H1 (cell line): ENCODE results near the gene NBEA. TPM values are rescaled to one million over a fixed set of nuclear protein-coding genes. Genes with fewer than 3 reads are reported as not detected.
A peak's percentile ranks its signal among the peaks of the same experiment; 100 is the strongest.

ENCODE experiments used
- ASH2L ChIP-seq: fragments of 200-600, 300-600 bp; sonication (generic); IDR thresholded peaks from one replicate; pipeline ENCODE4 v1.7.1; 2017; ENCODE audit warnings: low read length
- ATF3 ChIP-seq: IDR thresholded peaks from 2 replicates; pipeline ENCODE4 v1.6.1; 2011; ENCODE audit warnings: low read depth, mild to moderate bottlenecking, low read length; ENCODE audit not compliant: insufficient read depth
- CEBPB ChIP-seq: IDR thresholded peaks from 2 replicates; pipeline ENCODE4 v1.6.1; 2012; ENCODE audit warnings: low read depth, low read length
- E2F6 ChIP-seq: IDR thresholded peaks from 2 replicates; pipeline ENCODE4 v1.6.1; 2012; ENCODE audit warnings: inconsistent platforms
- HDAC2 ChIP-seq, 2 experiments: fragments of 300-600 bp in 1 of 2; sonication (generic) in 1 of 2; IDR thresholded peaks; 2 replicates each; pipeline ENCODE4 v1.6.1; 2011 to 2012; ENCODE audit warnings: low read depth in 2 of 2, low read length in 2 of 2, mild to moderate bottlenecking in 2 of 2, moderate library complexity in 2 of 2, borderline replicate concordance in 1 of 2, inconsistent platforms in 1 of 2
- KDM4A ChIP-seq: IDR thresholded peaks from one replicate; pipeline ENCODE4 v1.7.1; 2012; ENCODE audit warnings: low read depth, mild to moderate bottlenecking, moderate library complexity, low read length, inconsistent platforms; ENCODE audit not compliant: severe bottlenecking
- MAX ChIP-seq: IDR thresholded peaks from 2 replicates; pipeline ENCODE4 v1.6.1; 2012; ENCODE audit warnings: inconsistent platforms
- PHF8 ChIP-seq: fragments of 200-600 bp; sonication (generic); conservative IDR thresholded peaks from 2 replicates; pipeline ENCODE4 v1.7.1; 2012; ENCODE audit warnings: low read depth, mild to moderate bottlenecking, inconsistent platforms, low read length, moderate library complexity
- POLR2A ChIP-seq, 2 experiments: IDR thresholded peaks; 1 replicate in 1 of 2; 2 replicates in 1 of 2; pipeline ENCODE4 v1.6.1; 2011; ENCODE audit warnings: low read depth in 2 of 2, low read length in 2 of 2, mild to moderate bottlenecking in 2 of 2; ENCODE audit errors: control extremely low read depth in 1 of 2
- POLR2AphosphoS5 ChIP-seq: IDR thresholded peaks from 2 replicates; pipeline ENCODE4 v1.6.1; 2011; ENCODE audit warnings: low read depth, low read length
- RAD21 ChIP-seq, 2 experiments: IDR thresholded peaks in 1 of 2; conservative IDR thresholded peaks in 1 of 2; 2 replicates each; pipeline ENCODE4 v1.6.1; 2011; ENCODE audit warnings: low read depth in 2 of 2, low read length in 2 of 2, improper control_type of control experiment in 1 of 2, inconsistent platforms in 1 of 2, mild to moderate bottlenecking in 1 of 2, moderate library complexity in 1 of 2
- RNF2 ChIP-seq: fragments of 200-900, 300-1000 bp; sonication (generic); IDR thresholded peaks from 2 replicates; pipeline ENCODE4 v1.7.1; 2016; ENCODE audit warnings: borderline replicate concordance, low read depth, mild to moderate bottlenecking, antibody characterized with exemption, low read length; ENCODE audit not compliant: poor library complexity, severe bottlenecking; ENCODE audit errors: missing control alignments
- SAP30 ChIP-seq: fragments of 300-600 bp; sonication (generic); IDR thresholded peaks from 2 replicates; pipeline ENCODE4 v1.7.1; 2012; ENCODE audit warnings: low read length, moderate library complexity, mild to moderate bottlenecking, inconsistent platforms; ENCODE audit not compliant: insufficient read depth, insufficient replicate concordance
- SIN3A ChIP-seq, 2 experiments: IDR thresholded peaks in 1 of 2; conservative IDR thresholded peaks in 1 of 2; 2 replicates each; pipeline ENCODE4 v1.6.1; 2011 to 2012; ENCODE audit warnings: low read length in 2 of 2, improper control_type of control experiment in 1 of 2, low read depth in 1 of 2, mild to moderate bottlenecking in 1 of 2
- SRF ChIP-seq: IDR thresholded peaks from 2 replicates; pipeline ENCODE4 v1.6.1; 2011; ENCODE audit warnings: mild to moderate bottlenecking, low read depth, low read length, moderate library complexity
- TAF1 ChIP-seq: IDR thresholded peaks from 2 replicates; pipeline ENCODE4 v1.6.1; 2011; ENCODE audit warnings: mild to moderate bottlenecking, low read depth, low read length
- TAF7 ChIP-seq: optimal IDR thresholded peaks from 2 replicates; pipeline ENCODE3; 2011; ENCODE audit warnings: low read depth, mild to moderate bottlenecking, inconsistent platforms, low read length, moderate library complexity, borderline replicate concordance
- YY1 ChIP-seq: IDR thresholded peaks from 2 replicates; pipeline ENCODE4 v1.6.1; 2011; ENCODE audit warnings: low read depth, mild to moderate bottlenecking, low read length
- polyA plus RNA-seq, 7 experiments: library from polyadenylated mRNA; depleted of rRNA in 3 of 7; stranded (reverse) in 5 of 7; unstranded in 2 of 7; fragments of >200 nt in 5 of 7; fragments of 200-250 nt in 2 of 7; gene quantifications; 1 replicate in 5 of 7; 2 replicates in 1 of 7; 4 replicates in 1 of 7; pipeline versions ENCODE4 v1.2.1 to v1.2.3, GENCODE V29; 2011 to 2013; ENCODE audit warnings: missing spikeins in 2 of 7, mixed read lengths in 2 of 7
- total RNA-seq: library from RNA; stranded (reverse); fragmentation: NEBNext Ultra II Directional; extraction: Animal tissue kit (Norgen Biotek cat#: 25700); gene quantifications from 2 replicates; pipeline ENCODE4 v1.2.1, GENCODE V29; 2021
- TF ChIP-seq, protein P1 (sequence below): IDR thresholded peaks from 2 replicates; pipeline ENCODE4 v1.6.1; 2011; ENCODE audit warnings: low read length, improper control_type of control experiment

Gene NBEA
- total and polyA plus RNA-seq, 2 of the 8 experiments (the other 6 are each of a cell fraction or from before 2014, with no cell fraction given): 14.2 to 21.5 TPM

DNA sequence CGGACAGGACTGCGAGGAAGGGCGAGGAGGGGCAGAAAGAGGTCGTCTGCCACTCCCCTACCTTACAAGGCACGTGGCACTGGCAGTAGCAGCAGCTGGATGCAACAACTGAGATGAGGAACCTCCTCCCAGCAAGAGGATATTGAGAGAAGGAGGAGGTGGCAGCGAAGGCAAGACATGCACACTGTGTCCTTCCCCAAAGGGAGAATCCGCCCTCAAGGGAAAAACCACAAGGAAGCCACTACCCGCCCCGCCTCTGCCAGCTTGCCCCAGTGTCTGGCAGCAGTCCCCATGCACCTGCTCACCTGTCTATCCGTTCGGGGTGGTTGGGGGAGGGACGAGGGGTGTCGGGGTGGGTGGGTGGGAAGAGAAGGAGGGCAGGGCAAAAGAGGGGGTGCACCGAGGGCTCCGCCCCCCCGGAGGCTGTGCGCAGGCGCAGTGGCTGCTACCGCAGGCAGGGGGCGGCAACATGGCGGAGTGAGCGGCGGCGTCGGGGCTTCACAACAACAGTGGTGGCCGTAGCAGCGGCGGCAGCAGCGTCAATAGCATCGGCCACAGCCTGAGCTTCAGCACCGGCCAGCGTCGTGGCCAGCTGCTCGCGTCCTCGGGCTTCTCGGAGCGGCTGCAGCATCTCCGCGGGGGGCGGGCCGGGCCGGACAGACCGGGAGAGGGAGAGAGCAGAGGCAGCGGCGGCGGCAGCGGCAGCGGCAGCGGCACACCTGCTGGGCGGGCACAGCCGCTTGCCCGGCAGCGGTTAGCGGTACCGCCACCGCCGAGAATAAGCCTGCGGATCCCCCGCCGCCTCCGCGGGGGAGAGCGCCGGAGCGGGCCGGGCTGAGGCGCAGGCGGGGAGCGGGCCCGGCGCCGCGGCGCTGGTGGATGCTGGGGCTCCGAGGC is at the start of gene NBEA (continued):
- peak; percentile 2 to 3; a peak in 3 of 4 replicates for TF ChIP-seq RAD21 (IDR thresholded peaks at IDR 0.05 in 1 of 2, conservative IDR thresholded peaks at IDR 0.05 in 1 of 2; ENCODE audit: low read depth in 2 of 2, low read length in 2 of 2)
- TF ChIP-seq ATF3: no peak
- peak in 1 of 2 experiments; percentile 75; a peak in 1 of 4 replicates for TF ChIP-seq HDAC2 (IDR thresholded peaks at IDR 0.05; ENCODE audit: borderline replicate concordance in 1 of 2, low read depth in 2 of 2, low read length in 2 of 2)
- TF ChIP-seq POLR2AphosphoS5: peak; percentile 43; the same call in 1 of the 2 replicates
- TF ChIP-seq, protein P1, sequence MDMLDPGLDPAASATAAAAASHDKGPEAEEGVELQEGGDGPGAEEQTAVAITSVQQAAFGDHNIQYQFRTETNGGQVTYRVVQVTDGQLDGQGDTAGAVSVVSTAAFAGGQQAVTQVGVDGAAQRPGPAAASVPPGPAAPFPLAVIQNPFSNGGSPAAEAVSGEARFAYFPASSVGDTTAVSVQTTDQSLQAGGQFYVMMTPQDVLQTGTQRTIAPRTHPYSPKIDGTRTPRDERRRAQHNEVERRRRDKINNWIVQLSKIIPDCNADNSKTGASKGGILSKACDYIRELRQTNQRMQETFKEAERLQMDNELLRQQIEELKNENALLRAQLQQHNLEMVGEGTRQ: peak; percentile 49; the same call in 1 of the 2 replicates
- TF ChIP-seq YY1: peak; percentile 90
- peak; percentile 82 for TF ChIP-seq SAP30
- TF ChIP-seq CEBPB: no peak
- TF ChIP-seq KDM4A: peak; percentile 96
- peak; percentile 26 for TF ChIP-seq TAF7
- TF ChIP-seq E2F6: peak; percentile 73; the same call in 1 of the 2 replicates
- TF ChIP-seq RNF2: no peak
- peak; percentile 94 for TF ChIP-seq MAX
- TF ChIP-seq SIN3A (conservative IDR thresholded peaks at IDR 0.05 in 1 of 2, IDR thresholded peaks at IDR 0.05 in 1 of 2; ENCODE audit: low read depth in 1 of 2, low read length in 2 of 2): peak; percentile 67 to 94; a peak in 3 of 4 replicates
- peak; percentile 98 for TF ChIP-seq ASH2L
- TF ChIP-seq PHF8: peak; percentile 70
- no peak for TF ChIP-seq SRF
- TF ChIP-seq POLR2A (IDR thresholded peaks at IDR 0.05; ENCODE audit: control extremely low read depth in 1 of 2, low read depth in 2 of 2, low read length in 2 of 2): peak; percentile 40 to 41; a peak in 1 of 3 replicates
- peak; percentile 72 for TF ChIP-seq TAF1
- TF ChIP-seq, all 59 proteins: peak for 17
